Esophagus muscularis mucosa (tissue), 4 donors: ENCODE results near the gene CALML3.

Experiments used
- EP300 ChIP-seq: sonication (generic); formaldehyde crosslinking; IDR thresholded peaks from one replicate; pipeline ENCODE4 v1.6.1; 2017; ENCODE audit warnings: antibody characterized with exemption
- POLR2A ChIP-seq: fragments of 450-650 bp; IDR thresholded peaks from one replicate; pipeline ENCODE4 v1.6.1; 2017; ENCODE audit warnings: antibody characterized with exemption, moderate library complexity, mild to moderate bottlenecking, low read depth
- POLR2AphosphoS5 ChIP-seq, 2 donors: sonication (generic); formaldehyde crosslinking; IDR thresholded peaks; one replicate each; pipeline ENCODE4 v1.6.1; 2017; ENCODE audit warnings: antibody characterized with exemption in 2 of 2
- TF ChIP-seq, protein P1 (sequence below), 3 experiments: fragments of 200-600 bp in 2 of 3; fragments of 450-650 bp in 1 of 3; sonication (generic) in 2 of 3; IDR thresholded peaks; one replicate each; pipeline ENCODE4 v1.5.1; 2017 to 2019; ENCODE audit warnings: antibody characterized with exemption in 3 of 3, mild to moderate bottlenecking in 2 of 3, moderate library complexity in 1 of 3

DNA sequence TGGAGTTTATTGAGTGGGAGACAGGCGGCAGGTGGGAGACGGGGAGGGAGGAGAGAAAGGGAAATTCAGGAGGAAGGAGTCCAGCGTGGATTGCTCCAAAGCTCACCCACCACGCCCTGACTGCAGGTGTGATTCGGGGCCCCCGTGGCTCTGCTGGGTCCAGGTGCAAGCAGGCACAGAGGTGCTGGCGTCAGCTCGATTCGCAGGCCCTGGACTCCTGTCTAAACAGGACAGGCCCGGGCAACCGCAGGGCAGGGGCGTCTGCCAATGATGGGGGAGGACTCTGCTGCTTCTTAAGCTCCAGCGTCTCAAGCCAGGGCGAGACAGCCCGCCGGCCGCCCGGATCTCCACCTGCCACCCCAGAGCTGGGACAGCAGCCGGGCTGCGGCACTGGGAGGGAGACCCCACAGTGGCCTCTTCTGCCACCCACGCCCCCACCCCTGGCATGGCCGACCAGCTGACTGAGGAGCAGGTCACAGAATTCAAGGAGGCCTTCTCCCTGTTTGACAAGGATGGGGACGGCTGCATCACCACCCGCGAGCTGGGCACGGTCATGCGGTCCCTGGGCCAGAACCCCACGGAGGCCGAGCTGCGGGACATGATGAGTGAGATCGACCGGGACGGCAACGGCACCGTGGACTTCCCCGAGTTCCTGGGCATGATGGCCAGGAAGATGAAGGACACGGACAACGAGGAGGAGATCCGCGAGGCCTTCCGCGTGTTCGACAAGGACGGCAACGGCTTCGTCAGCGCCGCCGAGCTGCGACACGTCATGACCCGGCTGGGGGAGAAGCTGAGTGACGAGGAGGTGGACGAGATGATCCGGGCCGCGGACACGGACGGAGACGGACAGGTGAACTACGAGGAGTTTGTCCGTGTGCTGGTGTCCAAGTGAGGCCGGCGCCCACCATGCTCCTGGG, at the start of gene CALML3:
- TF ChIP-seq, protein P1, sequence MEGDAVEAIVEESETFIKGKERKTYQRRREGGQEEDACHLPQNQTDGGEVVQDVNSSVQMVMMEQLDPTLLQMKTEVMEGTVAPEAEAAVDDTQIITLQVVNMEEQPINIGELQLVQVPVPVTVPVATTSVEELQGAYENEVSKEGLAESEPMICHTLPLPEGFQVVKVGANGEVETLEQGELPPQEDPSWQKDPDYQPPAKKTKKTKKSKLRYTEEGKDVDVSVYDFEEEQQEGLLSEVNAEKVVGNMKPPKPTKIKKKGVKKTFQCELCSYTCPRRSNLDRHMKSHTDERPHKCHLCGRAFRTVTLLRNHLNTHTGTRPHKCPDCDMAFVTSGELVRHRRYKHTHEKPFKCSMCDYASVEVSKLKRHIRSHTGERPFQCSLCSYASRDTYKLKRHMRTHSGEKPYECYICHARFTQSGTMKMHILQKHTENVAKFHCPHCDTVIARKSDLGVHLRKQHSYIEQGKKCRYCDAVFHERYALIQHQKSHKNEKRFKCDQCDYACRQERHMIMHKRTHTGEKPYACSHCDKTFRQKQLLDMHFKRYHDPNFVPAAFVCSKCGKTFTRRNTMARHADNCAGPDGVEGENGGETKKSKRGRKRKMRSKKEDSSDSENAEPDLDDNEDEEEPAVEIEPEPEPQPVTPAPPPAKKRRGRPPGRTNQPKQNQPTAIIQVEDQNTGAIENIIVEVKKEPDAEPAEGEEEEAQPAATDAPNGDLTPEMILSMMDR (IDR thresholded peaks at IDR 0.05) = no peak
- TF ChIP-seq POLR2A (no peak), POLR2AphosphoS5 (IDR thresholded peaks at IDR 0.05) (no peak), EP300 (no peak)
